ENCODE measurements around the gene LOXHD1.

LOXHD1 gene

GRCh38 chr18:46456691-46457090 is 200.3 kb downstream of the LOXHD1 start:
- H3K4me3 ChIP-seq (ENCODE audit: low read depth, low read length), result no peak overlapping the region
- DNase-seq (ENCODE audit: low read depth), result no peak
- TF ChIP-seq CTCF (IDR thresholded peaks at IDR 0.05; ENCODE audit: insufficient read depth, low read depth, low read length, missing control alignments), result no peak

GRCh38 chr18:46452820-46453219 is 204.2 kb downstream of the LOXHD1 start:
- TF ChIP-seq CTCF (IDR thresholded peaks at IDR 0.05; ENCODE audit: insufficient read depth, low read depth, low read length, missing control alignments), result no peak
- H3K4me3 ChIP-seq (ENCODE audit: low read depth, low read length), result no peak overlapping the region
- no peak for DNase-seq (ENCODE audit: low read depth)

GRCh38 chr18:46449499-46449898 is 207.5 kb downstream of the LOXHD1 start:
- no peak for DNase-seq (ENCODE audit: low read depth)
- TF ChIP-seq CTCF (IDR thresholded peaks at IDR 0.05; ENCODE audit: insufficient read depth, low read depth, low read length, missing control alignments), result no peak
- no peak overlapping the region for H3K4me3 ChIP-seq (ENCODE audit: low read depth, low read length)

GRCh38 chr18:46449033-46449432 is 208.0 kb downstream of the LOXHD1 start:
- DNase-seq (ENCODE audit: low read depth), result no peak
- no peak for TF ChIP-seq CTCF (IDR thresholded peaks at IDR 0.05; ENCODE audit: insufficient read depth, low read depth, low read length, missing control alignments)
- H3K4me3 ChIP-seq (ENCODE audit: low read depth, low read length), result no peak overlapping the region

GRCh38 chr18:46448347-46448746 is 208.7 kb downstream of the LOXHD1 start:
- no peak overlapping the region for H3K4me3 ChIP-seq (ENCODE audit: low read depth, low read length)
- no peak for TF ChIP-seq CTCF (IDR thresholded peaks at IDR 0.05; ENCODE audit: insufficient read depth, low read depth, low read length, missing control alignments)
- DNase-seq (ENCODE audit: low read depth), result no peak

- H3K4me3 ChIP-seq (ENCODE audit: low read depth, low read length), result no peak overlapping the region
- no peak for DNase-seq (ENCODE audit: low read depth)
- no peak for TF ChIP-seq CTCF (IDR thresholded peaks at IDR 0.05; ENCODE audit: insufficient read depth, low read depth, low read length, missing control alignments)
These were observed 209.2 kb downstream of the LOXHD1 start for GRCh38 chr18:46447792-46448191.

- DNase-seq (ENCODE audit: low read depth), result no peak
- no peak for TF ChIP-seq CTCF (IDR thresholded peaks at IDR 0.05; ENCODE audit: insufficient read depth, low read depth, low read length, missing control alignments)
- H3K4me3 ChIP-seq (ENCODE audit: low read depth, low read length), result no peak overlapping the region
These were observed 209.7 kb downstream of the LOXHD1 start for GRCh38 chr18:46447323-46447722.
